NB4 (cell line): Measurements from ENCODE around the gene HES1.

Source experiments
- MYC ChIP-seq: IDR thresholded peaks from 2 replicates; pipeline ENCODE4 v1.6.1; 2011; ENCODE audit warnings: low read depth, low read length
- POLR2A ChIP-seq: IDR thresholded peaks from 2 replicates; pipeline ENCODE4 v1.6.1; 2011; ENCODE audit warnings: mild to moderate bottlenecking; ENCODE audit not compliant: insufficient read length; ENCODE audit errors: extremely low read depth
- TF ChIP-seq, protein P1 (sequence below): IDR thresholded peaks from one replicate; pipeline ENCODE4 v1.5.1; 2012; ENCODE audit warnings: low read depth, low read length
- TF ChIP-seq, protein P2 (sequence below): IDR thresholded peaks from 2 replicates; pipeline ENCODE4 v1.6.1; 2011; ENCODE audit warnings: low read depth, low read length

DNA sequence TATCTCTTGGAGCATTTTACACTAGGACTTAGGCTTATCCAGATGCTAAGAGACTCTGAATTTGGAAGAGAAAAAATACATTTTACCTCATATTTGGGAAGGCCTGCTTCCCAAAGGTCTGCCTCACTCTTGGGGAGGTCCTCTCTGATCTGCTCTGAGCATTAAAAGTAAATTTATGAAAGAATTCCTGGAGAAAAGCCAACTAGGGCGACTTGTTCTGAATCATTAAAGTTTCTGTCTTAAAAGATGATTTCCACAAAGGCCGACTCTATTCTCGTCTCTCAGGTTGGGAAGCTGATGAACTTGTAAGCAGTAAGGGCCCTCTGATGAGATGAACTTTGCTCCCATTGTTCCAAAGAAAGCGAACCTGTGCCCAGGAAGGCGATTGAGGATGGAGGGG is 48.7 kb upstream of the HES1 start:
- no peak for TF ChIP-seq MYC
- no peak for TF ChIP-seq POLR2A
- TF ChIP-seq, protein P1, sequence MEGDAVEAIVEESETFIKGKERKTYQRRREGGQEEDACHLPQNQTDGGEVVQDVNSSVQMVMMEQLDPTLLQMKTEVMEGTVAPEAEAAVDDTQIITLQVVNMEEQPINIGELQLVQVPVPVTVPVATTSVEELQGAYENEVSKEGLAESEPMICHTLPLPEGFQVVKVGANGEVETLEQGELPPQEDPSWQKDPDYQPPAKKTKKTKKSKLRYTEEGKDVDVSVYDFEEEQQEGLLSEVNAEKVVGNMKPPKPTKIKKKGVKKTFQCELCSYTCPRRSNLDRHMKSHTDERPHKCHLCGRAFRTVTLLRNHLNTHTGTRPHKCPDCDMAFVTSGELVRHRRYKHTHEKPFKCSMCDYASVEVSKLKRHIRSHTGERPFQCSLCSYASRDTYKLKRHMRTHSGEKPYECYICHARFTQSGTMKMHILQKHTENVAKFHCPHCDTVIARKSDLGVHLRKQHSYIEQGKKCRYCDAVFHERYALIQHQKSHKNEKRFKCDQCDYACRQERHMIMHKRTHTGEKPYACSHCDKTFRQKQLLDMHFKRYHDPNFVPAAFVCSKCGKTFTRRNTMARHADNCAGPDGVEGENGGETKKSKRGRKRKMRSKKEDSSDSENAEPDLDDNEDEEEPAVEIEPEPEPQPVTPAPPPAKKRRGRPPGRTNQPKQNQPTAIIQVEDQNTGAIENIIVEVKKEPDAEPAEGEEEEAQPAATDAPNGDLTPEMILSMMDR = no peak
- TF ChIP-seq, protein P2, sequence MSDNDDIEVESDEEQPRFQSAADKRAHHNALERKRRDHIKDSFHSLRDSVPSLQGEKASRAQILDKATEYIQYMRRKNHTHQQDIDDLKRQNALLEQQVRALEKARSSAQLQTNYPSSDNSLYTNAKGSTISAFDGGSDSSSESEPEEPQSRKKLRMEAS = no peak
